Umbilical cord (tissue), 2 donors: ENCODE data around the gene RNF144A. TPM values are rescaled to one million over a fixed set of nuclear protein-coding genes. Genes with fewer than 3 reads are reported as not detected.

Experiments used
- DNase-seq: peaks from one replicate; pipeline ENCODE4 v3.0.0-alpha.2; 2015; ENCODE audit warnings: low spot score
- total RNA-seq: library from RNA; depleted of rRNA; stranded (reverse); fragments of >200 nt; gene quantifications from one replicate; pipeline ENCODE4 v1.2.3, GENCODE V29; 2014; ENCODE audit warnings: low replicate concordance; ENCODE audit not compliant: insufficient read depth

The RNF144A gene
- total RNA-seq, 1 donor from 2014 or later = 5.8 TPM

DNA sequence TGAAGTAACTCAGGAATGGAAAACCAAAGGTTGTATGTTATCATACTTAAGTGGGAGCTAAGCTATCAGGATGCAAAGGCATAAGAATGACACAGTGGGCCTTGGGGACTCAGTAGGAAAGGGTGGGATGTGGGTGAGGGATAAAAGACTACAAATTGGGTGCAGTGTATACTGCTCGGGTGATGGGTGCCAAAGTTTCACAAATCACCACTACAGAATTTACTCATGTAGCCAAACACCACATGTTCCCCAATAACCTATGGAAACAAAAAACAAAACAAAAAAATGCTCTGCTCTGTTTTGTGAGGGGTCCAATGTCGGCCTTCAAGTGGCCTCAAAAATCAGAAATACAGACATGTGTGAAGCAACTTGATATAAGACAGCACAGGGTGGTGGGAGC, 8.9 kb upstream of the RNF144A start:
- no peak for DNase-seq

DNA sequence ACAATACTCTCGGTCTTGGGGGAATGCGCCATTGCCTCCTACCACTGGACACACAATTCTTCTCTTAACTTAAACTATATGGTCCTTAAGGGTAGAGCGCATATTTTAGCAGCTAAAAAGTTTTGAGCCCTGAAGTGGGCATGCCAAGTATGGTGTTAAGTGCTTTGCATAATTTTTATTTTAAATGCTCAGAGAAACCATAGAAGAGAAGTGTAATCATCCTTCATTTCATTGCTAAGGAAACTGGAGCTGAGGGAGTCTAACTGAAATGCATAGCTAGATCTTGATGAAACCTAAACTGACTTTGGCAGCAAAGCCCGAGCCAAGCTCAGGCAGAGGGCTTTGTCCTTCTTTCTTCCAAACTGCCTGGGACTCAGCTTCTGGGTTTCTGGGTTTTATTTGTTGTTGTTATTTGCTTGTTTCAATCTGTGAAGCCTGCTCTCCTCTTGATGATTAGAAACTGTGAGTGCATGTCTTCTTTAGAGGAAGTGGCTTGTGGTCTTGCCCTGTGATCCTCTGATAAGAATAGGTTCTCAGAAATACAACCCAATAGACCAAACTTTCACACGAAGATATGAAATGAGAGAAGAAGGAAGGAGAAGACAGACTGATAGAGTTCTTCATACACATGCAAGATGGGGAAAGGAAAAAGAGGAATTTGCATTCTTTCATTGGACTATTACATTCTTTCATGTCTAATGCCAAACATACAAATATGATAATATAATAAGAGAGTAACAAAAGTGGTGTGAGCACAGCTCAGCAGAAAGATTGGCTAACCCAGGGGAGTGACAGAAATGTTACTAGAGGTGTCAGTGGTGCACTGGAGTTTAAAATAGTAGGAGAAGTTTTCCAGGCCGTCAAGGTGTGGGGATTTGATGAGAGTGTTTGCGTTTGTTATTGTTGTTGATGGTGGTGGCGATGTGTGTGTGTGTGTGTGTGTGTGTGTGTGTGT, 7.5 kb upstream of the RNF144A start:
- no peak for DNase-seq

DNA sequence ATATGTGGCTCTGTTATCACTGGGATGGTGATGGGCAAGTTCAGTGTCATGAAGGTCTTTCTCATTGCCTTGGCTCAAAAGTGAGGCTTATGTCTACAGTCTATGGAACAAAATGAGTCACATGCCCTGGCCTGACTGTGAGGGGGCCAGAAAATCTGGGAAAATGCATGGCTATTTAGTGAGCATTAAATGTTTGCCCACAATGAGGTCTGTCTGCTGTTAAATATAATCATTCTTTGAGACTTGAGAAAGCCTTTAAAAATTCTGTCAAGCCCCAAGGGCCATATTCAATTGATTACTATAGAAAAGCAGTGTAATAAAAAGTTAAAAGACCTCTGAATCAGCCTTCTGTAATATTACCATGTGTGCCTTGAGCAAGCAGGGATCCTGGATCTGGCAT, 5.5 kb upstream of the RNF144A start:
- DNase-seq = no peak

DNA sequence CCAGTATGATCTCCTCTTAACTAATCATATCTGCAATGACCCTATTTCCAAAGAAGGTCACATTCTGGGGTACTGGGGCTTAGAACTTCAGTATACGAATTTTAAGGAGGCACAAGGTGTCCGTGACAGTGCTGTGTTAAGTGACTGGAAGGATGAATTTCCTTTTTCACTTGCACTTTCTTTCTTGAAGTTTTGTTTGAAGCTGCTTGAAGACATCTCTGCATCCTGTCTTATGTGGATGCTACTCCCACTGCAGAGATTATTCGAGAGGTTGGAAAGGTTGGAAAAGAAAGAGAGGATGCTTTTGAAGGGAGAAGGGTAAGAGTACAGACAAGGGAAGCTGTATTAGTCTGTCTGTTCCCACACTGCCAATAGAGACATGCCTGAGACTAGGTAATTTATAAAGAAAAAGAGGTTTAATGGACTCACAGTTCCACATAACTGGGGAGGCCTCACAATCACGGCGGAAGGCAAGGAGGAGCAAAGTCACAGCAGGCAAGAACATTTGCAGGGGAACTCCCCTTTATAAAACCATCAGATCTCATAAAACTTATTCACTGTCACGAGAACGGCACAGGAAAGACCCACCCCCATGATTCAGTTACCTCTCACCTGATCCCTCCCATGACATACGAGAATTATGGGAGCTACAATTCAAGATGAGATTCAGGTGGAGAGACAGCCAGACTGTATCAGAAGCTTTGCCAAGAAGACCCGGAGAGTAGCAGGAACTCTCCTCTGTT, 3.6 kb upstream of the RNF144A start:
- no peak for DNase-seq

DNA sequence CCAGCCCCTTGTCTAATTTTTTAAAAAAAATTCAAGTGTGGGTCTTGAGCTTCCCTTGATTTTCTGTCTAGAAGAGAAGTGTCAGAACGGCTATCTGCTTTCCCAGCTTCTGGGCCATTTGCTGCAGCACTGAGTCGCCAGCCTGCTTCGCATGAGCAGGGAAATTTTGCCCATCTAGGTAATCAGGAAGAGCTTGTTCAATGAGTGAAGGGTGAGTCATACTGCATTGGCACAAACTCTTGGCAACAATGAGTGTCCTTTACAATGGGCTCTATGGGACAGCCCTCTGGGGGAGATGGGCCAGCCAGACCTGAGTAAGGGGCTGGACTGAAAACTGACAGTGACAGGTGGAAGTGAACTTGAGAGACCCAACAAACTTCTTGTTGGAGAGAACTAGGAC, 2.4 kb upstream of the RNF144A start:
- DNase-seq = no peak

DNA sequence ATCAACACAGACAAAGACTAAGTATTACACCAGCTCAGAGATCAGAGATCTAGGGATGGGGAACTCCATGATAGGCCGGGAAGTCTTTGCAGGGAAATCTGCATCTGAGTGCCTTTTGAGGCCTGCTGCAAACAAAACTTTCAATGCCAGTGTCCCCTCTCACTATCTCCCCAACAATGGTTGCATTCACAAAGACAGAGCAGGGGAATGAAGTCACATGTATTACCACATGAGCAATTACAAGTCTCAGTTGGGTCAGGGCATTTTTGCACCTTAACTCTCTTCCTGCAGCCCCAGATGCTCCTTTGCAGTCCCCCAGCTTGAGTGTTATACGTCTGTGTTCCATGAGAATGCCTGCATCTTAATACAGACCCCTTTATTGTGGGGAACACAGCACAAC, 1.8 kb upstream of the RNF144A start:
- no peak for DNase-seq

DNA sequence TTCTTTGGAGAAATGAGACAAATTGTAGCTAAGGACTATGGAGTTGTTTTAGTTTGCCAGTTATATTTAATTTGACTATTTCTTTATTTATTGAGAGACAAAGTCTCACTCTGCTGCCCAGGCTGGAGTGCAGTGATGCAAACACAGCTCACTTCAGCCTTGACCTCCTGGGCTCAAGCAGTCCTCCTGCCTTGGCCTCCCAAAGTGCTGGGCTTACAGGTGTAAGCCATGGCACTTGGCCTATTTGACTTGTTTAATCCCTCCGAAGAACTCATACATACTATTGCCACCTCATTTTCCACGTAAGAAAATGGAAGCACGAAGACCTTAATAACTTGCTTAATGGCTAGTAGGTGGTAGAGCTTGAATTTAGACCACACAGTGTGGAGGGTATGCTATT, 988 bp upstream of the RNF144A start:
- DNase-seq = no peak

DNA sequence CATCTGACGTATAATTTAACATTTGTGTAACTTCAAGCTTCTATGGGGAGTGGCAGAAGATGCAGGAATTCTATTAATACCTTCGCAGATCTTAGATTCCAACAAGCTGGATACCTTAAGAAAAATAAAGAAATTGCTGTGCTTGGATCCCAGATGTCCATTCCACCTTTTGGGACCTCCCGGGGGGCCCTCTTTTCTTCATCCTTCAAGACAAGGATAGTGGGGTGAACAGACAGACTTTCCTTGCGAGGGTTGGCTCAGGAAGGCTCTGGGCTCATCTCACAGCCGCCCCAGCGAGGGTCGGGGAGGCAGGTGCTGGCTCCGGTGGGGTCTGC, 509 bp upstream of the RNF144A start:
- DNase-seq = no peak

DNA sequence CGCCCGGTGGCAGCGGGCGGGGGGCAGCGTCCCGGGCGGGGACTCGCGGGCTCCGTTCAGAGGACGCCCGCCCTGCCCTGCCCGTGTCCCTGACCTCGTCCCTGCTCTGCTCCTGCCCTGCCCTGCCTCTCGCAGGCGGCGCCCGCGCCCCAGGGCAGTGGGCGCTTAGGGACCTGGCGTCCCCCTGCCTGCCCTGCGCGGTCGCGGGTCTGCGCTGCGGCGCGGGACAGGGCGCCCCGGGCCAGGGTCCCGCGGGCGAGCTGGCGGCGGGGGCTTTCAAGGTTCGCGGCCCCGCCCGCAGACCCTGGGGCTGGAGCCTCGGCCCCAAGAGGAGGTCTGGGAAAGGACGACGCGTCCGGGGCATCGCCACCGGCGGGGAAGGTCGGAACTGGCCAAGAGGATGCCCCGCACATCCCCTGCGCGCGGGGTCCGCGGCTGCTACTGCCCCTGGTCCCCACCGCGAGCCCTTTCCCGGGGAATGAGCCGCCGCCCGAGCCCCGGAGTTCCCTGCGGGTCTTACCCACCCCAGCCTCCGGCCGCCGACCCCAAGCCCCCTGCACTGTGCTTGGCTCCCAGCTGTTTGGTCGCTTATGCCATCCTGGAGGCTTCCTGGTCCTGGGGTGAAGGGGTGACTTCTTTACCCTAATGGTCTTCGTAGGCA, 679 bp downstream of the RNF144A start:
- no peak for DNase-seq

DNA sequence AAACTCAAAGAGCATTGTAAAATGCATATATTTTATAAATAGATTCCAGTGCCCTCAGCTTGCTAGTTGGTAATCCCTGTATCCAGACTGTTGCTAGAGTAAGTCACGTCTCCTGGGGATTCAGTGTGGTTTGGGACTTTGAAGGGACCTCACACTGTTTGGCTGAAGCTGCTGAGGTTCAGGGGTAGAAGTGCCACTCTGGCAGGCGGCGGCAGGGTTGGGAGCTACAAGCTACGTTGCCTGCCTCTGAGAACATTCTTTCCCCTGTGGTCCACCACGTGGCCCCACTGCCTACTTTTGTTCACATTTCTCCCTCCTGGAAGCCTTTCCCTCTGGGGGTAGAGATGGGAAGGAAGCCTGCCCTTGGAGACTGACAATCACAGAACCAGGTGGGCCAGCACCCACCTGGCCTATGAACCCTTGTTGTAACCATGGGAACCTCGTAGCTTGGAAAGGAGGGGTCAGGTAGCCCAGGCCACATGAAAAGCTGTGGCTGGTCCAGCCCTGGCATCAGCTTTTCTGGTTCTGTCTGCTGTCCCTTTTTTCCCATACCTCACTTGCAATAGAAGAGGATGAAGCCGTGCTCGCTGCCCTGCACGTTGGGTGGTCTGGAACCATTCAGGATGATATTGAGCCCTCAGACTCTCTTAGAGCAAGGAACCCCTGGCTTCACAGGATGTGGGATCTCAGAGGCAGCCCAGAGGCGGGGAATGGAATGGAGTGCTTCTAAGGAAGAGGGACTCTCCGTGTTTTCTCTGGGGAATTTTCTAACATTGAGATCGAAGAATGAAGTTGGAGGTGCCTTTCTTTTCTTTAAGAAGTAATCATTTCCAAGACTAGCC, 2.9 kb downstream of the RNF144A start:
- DNase-seq = no peak

DNA sequence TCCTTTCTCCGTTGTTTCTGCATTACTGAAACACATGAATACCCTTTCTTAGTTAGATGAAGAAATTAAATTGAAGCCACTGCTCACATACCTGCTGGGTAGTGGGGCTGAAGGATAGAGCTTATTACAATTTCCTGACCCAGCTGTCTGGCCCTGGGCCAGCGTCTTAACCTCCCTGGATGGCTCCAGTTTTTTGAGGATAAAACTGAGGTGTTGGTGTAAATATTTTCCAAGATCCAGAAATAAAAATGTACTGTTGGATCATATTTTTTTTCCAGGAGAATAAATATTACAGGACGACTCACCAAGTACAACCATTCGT, 3.5 kb downstream of the RNF144A start:
- no peak for DNase-seq

DNA sequence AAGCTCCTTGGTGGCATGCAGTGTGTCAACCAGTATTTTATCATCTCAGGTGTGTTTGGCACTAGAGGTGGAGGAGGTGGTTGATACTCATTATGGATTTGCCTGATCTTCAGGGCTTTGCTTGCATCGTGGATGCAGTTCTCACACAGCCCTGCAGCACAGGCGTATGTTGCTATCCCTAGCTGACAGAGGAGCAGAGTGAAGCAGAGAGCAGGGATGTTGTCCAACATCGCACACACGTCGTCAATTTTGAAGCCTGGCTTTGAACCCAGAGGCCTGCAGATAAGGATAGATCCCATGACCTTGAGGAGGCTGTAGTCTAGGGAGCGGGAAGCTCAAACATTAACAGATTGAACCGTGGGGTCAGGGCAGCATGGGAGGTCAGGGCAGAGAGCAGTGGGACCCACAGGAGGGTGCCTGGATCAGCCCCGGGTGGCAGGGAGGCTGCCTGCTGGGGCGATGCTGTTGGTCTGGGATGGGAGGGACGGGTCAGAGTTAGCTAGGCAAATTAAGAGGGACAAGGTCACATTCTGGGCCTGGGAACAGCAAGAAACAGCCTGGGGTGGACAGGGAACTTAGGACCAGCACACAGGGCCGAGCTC, 4.2 kb downstream of the RNF144A start:
- DNase-seq = peak; percentile 65

DNA sequence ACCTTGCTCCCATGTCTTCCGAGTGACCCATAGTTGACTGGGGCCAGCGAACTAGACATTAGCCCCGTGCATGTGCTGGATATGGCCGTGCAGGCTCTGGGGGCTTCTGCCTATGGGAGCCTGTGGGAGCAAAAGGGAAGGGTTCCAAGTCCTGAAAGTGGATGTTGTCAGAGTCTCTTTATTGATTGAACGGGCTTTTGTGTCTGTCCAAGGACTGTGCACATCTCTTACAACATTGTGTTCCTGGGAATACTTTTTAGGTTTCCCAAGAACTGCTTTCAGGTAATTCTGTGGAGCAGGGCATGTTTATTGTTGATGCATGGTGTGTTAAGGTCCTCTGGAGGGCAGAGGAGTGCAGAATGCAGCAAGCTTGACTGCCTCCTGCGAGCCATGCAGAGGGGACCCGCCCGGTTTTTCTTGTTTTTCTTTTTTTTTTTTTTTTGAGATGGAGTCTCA, 5.0 kb downstream of the RNF144A start:
- peak; percentile 31 for DNase-seq

DNA sequence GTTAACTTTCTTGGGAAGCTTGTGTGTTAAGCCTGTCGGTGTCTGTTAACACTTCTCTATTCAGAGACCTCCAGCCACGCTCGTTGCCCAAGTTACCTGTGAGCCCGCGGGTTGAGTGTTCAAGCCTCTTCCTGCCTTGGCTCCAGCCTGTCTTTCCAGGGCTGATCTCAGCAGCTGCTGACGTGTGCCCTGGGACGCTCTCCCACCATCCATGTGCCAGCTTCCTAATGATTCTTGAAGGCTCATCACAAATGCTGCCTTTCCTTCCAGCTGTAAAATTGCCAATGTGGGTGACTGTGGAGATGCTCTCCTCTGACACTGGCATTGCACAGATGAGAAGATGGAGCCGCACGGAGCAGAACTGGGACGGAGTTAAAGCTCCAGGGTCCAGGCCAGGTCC, 6.1 kb downstream of the RNF144A start:
- no peak for DNase-seq

DNA sequence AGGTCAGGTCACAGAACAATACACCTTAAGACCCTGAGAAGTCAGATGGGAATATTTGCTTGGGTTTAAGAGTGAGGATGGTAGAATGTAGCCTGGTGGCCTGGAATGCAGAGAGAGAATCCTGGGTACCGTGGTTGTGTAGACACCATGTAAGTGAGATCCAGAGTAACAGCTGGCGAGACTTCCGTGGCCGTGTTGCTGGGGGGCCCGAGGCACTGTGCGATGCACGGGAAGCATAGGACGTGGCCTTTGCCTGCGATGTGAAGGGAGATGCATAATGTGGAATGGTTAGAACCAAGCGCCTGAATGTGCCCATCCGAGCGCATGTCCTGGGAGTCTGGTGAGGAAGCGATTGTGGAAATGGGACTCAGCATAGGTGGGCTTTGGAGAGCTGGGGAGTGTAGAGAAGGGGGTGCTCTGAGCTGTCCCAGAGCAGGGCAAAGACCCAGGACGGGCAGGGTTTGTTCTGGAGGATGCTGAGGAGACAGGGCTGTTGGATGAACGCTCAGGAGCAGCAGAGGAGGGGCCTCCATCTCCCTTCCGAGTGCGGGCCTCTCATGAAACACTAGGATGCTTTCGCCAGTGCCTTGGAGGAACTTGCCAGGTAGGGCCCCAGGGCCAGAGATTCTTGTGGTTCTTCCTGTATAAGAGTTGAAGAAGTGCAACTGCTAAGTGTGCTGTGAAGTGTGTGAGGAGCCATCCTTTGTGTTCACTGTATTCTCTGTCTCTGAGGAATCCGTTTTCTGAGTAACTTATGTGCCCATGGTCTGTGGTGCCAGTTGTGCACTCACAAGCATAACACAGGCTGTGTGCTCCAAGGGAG, 7.1 kb downstream of the RNF144A start:
- no peak for DNase-seq

DNA sequence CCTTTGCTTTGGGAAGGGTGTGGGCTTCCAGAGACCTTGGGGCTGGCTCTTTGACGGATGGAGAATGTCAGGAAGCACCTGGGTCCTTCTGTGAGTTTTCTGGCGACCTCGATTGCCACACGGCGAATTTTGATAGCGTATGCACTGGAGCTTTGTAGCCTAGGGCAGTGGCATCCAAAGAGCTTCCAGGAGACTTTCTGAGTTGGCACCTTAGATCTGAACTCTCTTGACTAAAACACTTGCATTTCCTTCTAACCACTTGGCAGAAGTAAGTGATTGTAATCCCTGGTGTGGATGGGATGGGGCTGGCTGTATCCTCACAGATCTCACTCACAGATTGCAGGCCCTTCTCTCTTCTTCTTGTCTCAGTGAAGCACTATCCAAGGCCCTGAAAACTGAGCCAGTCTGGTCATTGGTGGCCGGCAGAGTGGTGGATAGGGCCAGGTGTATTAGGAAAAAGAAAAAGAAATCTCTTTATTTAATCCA, 7.8 kb downstream of the RNF144A start:
- DNase-seq = no peak

DNA sequence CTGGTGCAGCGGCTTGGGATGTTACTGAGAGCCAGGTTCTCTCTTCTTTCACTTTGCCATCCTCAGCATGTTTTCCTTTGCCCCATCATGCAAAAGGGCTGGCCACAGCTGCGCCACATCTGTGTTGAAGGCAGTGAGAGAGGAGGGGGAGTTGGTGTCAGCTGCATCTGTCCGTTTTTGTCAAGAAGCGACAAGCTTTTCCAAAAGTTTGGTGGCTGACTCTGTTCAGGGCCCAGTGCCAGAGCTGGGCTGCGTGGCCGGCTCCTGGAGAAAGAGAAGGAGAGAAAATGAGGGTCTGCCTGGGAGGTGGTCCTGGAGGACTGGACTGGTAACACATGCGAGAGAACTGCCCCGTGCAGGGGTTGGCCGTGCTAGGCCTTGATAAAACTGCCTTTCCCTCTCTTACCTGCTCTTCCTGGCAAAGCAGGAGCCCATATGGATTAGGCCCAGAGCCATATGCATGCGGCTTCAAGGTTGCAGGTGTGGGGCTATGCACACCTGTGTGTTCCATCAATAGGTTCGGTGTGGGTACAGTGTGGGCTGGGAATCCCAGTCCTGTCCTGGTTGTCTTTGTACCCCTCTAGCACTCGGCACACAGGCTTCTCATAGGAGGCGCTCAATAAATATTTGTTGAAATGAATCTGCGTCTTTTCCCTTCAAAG, 9.0 kb downstream of the RNF144A start:
- DNase-seq = no peak

DNA sequence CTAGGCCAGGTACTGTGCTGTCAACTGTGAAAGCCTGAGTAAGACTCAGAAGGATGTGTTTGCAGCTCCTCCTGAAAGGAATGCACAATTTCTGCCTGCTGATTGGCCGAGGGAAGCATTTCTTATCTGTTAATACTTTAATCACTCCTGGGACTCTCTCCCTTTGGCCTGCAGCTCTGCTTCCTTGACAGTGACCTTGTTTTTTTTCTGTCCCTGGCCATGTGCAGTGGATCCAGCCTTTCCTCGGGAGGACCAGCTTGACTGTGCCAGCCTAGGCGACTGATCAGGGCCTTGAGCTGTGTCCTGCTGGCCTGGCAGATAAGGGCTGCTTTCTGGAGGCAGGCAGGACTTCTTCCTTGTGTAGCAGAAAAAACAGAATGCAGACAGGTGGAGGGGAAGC, 10.0 kb downstream of the RNF144A start:
- peak; percentile 65 for DNase-seq

DNA sequence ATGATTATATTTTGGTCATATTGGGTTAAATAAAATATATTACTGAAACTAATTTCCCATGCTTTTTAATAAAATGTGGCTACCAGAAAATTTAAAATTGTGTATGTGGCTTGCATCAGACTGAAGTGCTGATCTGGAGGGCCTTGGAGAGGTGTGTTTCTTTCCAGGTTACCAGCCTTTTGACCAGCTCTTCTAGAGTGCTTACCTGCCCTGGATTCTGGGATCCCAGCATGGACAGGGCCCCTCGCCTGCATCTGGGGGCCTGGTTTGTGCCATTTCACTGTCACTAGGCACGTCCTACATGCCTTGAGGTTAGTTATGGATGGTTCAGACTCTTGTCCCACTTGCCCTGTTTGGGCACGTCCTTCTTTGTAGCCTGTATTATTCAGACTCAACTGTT, 10.5 kb downstream of the RNF144A start:
- DNase-seq = no peak

DNA sequence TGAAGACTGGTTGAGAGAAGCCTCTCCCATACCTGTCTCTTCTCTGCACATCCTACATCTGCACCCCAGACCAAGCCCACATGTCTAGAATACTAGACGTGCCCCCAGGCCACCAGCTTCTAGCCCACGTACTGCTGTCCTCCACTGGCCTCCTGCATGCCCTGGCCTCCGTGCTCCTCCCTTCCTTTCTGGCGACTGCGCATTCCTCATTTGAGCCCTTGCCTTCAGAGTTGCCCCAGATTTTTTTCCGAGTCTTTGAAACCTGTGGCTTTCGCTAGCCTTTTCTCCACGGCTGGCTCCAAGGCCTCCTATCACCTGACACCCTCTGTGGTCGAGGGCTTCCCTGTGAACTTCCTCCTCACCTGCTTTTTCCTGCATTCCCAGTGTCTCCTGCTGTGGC, 11.2 kb downstream of the RNF144A start:
- no peak for DNase-seq
